Stimulated activated CD8-positive, alpha-beta memory T cell treated with anti-CD3 and anti-CD28 coated beads, Interleukin-4, amount 100 ng/mL, for 48 hours (primary cell): ENCODE results near the gene SCN2B.
A peak's percentile ranks its signal among the peaks of the same experiment; 100 is the strongest.

Experiments
- DNase-seq: peaks from one replicate; pipeline ENCODE4 v3.0.0-alpha.2; 2020

SCN2B gene

DNA sequence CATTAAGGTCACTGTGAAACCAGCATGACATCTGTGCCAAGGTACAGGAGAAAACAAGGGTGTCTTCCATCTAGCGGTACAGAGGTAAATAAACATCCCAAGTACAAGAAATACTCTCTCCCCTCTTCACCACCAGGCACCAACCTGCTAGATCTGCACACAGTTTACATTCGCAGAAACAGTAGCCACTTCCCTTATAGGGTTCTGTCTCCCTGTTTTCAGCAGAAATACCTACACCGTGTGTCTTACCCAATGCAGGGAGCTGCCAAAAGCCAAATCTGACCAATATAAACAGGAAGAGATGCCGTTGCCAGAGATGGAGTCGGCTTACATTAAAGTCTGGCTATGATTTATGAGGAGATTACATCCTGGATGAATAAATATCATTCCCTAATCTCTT, 25.0 kb downstream of the SCN2B start:
- DNase-seq = no peak

- no peak for DNase-seq
Measured at GRCh38 chr11:118149493-118149892, 26.9 kb downstream of the SCN2B start.

GRCh38 chr11:118148856-118149255, 27.6 kb downstream of the SCN2B start:
- no peak for DNase-seq

DNA sequence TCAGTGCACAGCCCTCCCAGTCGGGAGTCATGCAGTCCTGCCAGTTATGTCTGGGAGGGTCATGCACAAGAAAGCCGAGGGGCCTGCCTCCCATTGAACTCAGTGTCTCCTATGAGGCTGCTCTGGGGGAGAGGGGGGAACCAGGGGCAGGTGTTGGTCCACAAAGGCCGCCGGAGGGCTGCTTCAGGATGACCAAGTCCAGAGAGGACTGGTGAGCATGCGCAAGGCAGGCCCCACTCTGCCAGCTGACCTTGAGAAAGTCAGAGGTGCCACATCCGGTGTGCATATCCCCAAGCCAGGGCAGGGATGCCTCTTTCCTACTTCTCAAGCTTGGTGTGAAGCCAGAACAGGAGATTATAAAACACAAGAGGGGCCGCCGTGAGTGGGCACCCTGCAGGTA, 28.2 kb downstream of the SCN2B start:
- DNase-seq = no peak

- DNase-seq = no peak
Measured at GRCh38 chr11:118147502-118147901, 28.9 kb downstream of the SCN2B start.

- DNase-seq = no peak
Measured at GRCh38 chr11:118146554-118146953, 29.9 kb downstream of the SCN2B start.

GRCh38 chr11:118145285-118146227, 30.9 kb downstream of the SCN2B start:
- peak; percentile 94 for DNase-seq

DNA sequence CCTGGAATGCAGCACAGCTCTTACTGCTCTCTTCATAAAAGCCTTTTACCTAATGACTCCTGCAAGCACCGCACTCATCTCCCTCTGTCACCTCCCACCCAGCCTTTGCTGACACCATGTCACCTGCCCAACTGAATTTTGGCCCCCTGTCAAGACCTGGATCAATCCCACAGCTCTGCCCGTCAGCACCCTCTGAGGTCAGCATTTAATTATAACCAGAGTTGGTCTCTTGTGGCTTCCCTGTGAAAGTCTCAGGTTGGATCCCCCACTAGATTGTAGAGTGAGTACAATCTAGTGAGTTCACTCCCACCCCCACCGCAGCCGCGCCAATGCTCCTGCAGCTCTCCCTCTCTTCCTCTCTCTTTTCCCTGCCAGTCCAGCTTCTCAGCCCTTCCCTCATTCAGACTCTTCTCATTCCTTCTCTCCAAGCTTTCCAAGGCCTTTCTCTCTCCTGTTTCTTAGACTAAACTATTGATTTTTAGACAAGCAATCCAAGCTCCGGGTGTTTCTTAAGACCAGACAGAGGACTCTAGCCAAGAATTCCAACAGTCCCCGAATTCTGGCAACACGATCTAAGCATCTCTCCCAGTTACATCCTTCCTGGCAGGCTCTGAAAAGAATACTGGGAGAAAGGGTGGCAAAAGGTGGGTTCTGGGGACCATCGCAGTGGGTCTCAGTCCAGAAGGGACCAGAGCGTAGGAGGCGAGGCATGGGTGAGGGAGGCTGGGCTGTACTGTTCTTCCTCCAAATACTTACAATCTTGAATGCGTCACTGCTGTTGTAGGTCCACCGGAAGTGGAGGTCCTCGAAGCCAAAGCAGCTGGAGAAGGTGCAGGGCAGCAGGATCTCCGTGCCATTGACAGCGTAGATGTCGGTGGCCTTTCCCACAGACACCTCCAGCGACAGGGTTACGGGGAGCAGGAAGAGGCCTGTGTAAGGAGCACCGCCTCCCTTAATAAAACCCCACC, 31.9 kb downstream of the SCN2B start:
- DNase-seq = no peak

GRCh38 chr11:118143661-118144185, 32.7 kb downstream of the SCN2B start:
- DNase-seq = no peak

DNA sequence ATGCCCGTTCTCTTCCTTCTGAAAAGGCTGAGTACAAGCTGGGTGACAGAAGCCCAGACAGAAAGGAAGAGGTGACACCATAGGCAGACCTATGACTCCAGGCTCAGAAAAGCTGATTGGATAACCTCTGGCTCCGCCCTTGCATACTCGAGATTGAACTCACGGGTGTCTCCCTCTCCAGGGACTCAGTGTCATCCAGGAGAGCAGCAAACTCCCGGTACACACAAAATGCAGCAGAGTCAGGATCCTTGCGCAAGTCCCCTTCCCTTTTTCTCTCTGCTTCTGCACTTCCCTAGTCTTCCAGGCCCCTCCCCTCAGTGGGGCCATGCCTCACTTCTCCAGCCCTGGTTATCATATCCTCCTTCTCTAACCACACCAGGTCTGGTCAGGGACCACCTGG, 33.6 kb downstream of the SCN2B start:
- DNase-seq = no peak

- DNase-seq = no peak
Measured at GRCh38 chr11:118142081-118142480, 34.4 kb downstream of the SCN2B start.

GRCh38 chr11:118139578-118139977, 36.9 kb downstream of the SCN2B start:
- no peak for DNase-seq

DNA sequence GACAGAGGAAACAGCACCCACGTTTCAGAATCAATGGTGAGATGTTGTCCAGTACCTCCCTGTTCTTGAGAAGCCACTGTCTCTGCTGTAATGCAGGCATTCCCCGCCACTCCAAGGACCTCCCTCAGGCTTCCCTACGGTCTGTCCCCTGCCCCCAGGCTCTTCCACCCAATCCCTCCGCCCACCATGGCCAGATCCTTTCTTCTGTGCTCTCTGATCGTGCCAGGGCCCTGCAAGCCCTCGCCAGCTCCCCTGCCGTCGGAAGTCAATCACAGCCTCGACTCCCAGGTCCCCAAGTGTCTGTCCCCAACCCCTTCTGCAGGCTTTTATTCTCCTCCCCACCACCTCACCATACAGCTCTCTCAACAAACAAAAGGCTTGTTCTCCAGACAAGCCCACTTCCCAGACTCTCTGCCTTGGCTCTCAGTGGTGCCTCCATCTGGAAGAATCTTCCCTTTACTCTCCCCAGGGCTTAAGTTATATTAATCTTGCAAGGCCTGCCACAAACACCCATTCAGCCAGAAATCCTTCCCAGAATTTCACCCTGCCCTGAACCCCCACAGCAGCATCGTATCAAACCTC, 37.5 kb downstream of the SCN2B start:
- no peak for DNase-seq

- DNase-seq = no peak
Measured at GRCh38 chr11:118136801-118137200, 39.6 kb downstream of the SCN2B start.

- DNase-seq = no peak
Measured at GRCh38 chr11:118136341-118136740, 40.1 kb downstream of the SCN2B start.

DNA sequence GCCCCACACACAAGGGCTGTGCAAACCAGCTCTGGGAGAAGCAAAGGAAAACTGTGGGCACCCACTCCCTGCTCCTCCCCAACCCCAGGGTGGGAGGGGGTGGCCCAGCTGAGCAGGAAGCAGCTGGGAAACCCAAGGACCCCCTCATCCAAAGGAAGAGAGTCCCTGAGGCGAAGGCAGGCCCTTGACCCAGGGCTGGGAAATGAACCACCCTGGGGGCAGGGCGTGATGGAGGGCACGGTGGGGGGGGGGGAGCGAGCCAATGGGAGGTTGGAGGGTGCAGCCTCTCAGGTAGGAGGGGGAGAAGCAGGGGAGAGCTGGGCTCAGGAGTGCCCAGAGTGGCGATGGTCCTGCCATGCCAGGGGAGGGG, 40.7 kb downstream of the SCN2B start:
- DNase-seq = no peak

GRCh38 chr11:118135051-118135795, 41.2 kb downstream of the SCN2B start:
- DNase-seq = no peak

GRCh38 chr11:118133816-118134215, 42.6 kb downstream of the SCN2B start:
- DNase-seq = no peak

DNA sequence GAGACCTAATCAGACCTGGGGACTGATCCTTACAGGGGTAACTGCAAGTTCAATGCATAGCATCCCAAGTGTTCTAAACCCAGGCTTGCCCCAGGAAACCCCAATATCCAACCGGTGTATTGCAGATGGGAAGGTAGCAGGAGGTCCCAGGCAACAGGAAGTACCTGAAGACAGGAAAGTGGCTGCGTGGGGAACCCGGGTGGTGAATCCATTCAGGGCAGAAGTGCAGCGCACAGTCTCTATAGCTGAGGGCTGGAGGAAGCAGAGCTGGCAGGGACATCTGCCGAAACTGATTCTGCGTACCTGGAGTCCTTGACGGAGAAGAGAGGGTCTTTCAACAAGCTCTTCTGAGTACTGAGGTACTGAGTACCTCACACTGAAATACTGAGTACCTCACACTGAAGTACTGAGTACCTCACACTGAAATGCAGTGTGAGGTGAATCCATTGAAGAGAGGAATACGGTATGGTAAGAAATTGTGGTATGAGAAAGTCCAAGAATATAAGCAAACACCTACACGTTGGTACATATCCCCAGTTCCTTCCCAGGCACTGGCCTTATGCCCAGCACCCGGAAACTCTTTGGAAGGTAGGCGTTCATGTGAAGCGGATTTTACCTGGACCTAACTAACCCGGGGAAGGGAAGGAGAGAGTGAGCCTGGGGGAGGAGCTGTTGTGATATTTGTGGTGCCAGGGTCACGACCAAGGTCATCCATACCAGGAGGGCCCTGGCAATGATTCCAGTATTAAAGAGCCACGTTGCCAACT, 43.9 kb downstream of the SCN2B start:
- no peak for DNase-seq

DNA sequence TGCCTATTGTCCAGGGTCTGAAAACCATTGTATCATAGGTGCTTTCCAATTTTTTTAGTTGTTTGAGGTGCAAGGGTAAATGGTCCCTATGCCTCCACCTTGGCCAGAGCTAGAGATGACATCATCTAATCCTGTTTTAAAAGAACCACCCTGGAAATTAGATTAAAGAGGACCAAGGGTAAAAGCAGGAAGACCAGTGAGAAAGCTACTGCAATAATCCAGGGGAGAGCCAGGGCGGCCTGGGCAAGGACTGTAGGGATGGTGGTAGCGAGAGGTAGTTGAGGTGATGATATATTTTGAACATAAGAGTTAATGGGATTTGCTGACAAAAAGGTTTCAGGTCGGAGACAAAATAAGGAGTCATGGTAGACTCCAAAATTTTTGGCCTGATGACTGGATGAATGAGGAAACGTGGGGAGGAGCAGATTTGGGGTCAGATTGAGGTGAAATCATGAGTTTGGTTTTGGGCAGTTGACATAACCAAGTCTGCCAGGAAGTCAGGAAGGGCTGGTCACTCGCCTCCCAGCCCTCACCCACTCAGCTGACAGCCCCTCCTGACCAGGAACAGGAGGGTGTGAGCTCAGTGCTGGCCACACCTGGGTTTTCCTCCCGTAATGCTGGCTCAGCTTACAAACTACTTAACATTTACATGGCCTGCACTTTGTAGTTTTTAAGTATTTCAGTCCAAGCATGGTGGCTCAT, 46.8 kb downstream of the SCN2B start:
- DNase-seq = no peak
